NCI-H1436 (cell line): Measurements from ENCODE around the gene MAMDC2.
"Not testable (repeated sequence)": the region's sequence is repeated elsewhere in the genome, so short reads cannot be mapped to it uniquely, and the experiment has no call there.

Experiments
- DNase-seq: peaks from one replicate; lab custom pipeline; 2025; lab: John Stamatoyannopoulos, UW

MAMDC2 gene

GRCh38 chr9:70197216-70198044 lies 153.8 kb downstream of the MAMDC2 start:
- no peak for DNase-seq

- DNase-seq = not testable (repeated sequence)
Observed at GRCh38 chr9:70204743-70205142, 161.1 kb downstream of the MAMDC2 start.

GRCh38 chr9:70205366-70206020 lies 161.8 kb downstream of the MAMDC2 start:
- DNase-seq = no peak

GRCh38 chr9:70217029-70217428 lies 173.4 kb downstream of the MAMDC2 start:
- no peak for DNase-seq

- DNase-seq = no peak
Observed at GRCh38 chr9:70218767-70219166, 175.1 kb downstream of the MAMDC2 start.

- no peak for DNase-seq
Observed at GRCh38 chr9:70220216-70220615, 176.6 kb downstream of the MAMDC2 start.

GRCh38 chr9:70222354-70222753 lies 178.7 kb downstream of the MAMDC2 start:
- no peak for DNase-seq

GRCh38 chr9:70228118-70228517 lies 184.5 kb downstream of the MAMDC2 start:
- DNase-seq = no peak

- DNase-seq = no peak
Observed at GRCh38 chr9:70228611-70229010, 185.0 kb downstream of the MAMDC2 start.

GRCh38 chr9:70229026-70229425 lies 185.4 kb downstream of the MAMDC2 start:
- DNase-seq = no peak

GRCh38 chr9:70229579-70229978 lies 185.9 kb downstream of the MAMDC2 start:
- no peak for DNase-seq

GRCh38 chr9:70232476-70232875 lies 188.8 kb downstream of the MAMDC2 start:
- DNase-seq = no peak

- not testable (repeated sequence) for DNase-seq
Observed at GRCh38 chr9:70234208-70234607, 190.6 kb downstream of the MAMDC2 start.

- not testable (repeated sequence) for DNase-seq
Observed at GRCh38 chr9:70245952-70246351, 202.3 kb downstream of the MAMDC2 start.

- DNase-seq = no peak
Observed at GRCh38 chr9:70250221-70250620, 206.6 kb downstream of the MAMDC2 start.

GRCh38 chr9:70255486-70255885 lies 211.8 kb downstream of the MAMDC2 start:
- no peak for DNase-seq

GRCh38 chr9:70256123-70256551 lies 212.5 kb downstream of the MAMDC2 start:
- peak; percentile 1 for DNase-seq

- no peak for DNase-seq
Observed at GRCh38 chr9:70257502-70257901, 213.9 kb downstream of the MAMDC2 start.

GRCh38 chr9:70257991-70258691 lies 214.5 kb downstream of the MAMDC2 start:
- peak; percentile 63 for DNase-seq

- DNase-seq = peak; percentile 87
Observed at GRCh38 chr9:70258692-70259511, 215.3 kb downstream of the MAMDC2 start, which contains the start of gene SMC5. TSS of gene SMC5 (plus strand) at chr9:70258978. CDS start at chr9:70259079, 101 bp downstream.

GRCh38 chr9:70259512-70259802 lies 215.8 kb downstream of the MAMDC2 start:
- no peak for DNase-seq

- DNase-seq = no peak
Observed at GRCh38 chr9:70260007-70260443, 216.4 kb downstream of the MAMDC2 start.
